HPDE6-E6E7 (cell line): ENCODE measurements around the gene STXBP4.
"Not testable (repeated sequence)": the region's sequence is repeated elsewhere in the genome, so short reads cannot be mapped to it uniquely, and the experiment has no call there.

Source experiments
- DNase-seq: peaks from one replicate; pipeline ENCODE4 v3.0.0; 2011; ENCODE audit warnings: missing footprints; ENCODE audit errors: extremely low spot score

Gene STXBP4

DNA sequence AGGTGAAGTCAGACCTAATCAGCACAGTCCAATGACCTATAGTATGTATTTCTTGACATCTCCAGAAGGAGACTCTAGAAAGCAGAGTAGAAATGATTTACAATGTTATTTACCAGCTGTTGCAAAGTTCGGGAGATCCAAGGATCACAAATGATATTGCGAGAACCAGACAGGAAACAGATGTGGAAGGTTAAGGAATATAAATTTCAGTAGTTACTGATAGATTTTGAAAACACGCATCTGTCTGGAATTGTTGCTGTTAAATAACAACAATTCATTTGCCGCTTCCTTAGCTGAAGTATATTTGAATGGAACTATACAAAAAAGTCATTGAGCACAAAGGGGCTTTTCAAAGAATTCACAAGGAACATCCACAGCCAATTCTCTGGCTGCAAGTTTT lies 72.0 kb downstream of the STXBP4 start:
- no peak for DNase-seq

DNA sequence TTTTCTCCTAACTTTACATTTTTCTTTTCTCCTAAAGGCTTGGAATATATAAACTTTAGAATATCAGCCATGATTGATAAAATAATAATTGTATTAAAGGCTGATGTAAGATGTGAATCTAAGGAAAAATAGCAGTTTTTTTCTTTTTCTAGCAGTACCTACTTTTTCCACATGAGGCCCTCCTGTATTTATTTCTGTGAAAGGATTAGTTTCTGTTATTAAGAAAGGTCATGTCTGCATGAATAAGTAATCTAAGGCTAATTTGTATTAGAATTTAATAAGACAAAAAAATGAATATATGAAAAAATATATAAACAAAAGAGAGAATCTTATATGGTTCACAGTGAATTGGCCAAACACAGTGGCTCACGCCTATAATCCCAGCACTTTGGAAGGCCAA lies 85.3 kb downstream of the STXBP4 start:
- no peak for DNase-seq

DNA sequence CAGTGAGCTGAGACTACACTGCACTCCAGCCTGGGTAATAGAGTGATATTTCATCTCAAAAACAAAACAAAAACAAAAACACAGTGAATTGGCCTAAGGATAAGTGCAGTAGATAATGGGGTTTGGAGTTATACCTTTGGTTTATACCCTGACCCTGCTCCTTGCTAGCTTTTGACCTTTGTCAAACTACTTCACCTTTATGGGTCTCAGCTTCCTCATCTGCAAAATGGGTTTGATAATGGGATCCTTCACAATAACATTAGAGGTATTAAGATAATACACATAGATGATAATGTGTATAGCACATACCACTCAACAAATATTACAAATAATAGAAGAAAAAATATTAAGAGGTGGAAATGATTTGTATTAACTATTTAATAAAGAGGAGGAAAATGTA lies 85.9 kb downstream of the STXBP4 start:
- no peak for DNase-seq

DNA sequence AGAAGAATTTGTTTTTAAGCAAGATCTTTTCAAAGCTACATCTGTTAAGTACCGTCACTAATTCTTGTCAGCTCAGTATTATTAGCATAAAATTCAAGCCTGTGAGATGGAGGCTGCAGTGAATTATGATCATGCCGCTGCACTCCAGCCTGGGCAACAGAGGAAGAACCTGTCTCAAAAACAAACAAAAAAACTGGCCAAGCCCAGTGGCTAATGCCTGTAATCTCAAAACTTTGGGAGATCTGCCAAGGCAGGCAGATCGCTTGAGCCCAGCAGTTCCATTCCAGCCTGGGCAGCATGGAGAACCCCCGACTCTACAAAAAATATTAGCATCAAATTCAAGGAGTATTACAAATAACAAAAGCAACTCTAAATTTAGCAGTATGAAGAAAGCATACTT lies 88.0 kb downstream of the STXBP4 start:
- no peak for DNase-seq

DNA sequence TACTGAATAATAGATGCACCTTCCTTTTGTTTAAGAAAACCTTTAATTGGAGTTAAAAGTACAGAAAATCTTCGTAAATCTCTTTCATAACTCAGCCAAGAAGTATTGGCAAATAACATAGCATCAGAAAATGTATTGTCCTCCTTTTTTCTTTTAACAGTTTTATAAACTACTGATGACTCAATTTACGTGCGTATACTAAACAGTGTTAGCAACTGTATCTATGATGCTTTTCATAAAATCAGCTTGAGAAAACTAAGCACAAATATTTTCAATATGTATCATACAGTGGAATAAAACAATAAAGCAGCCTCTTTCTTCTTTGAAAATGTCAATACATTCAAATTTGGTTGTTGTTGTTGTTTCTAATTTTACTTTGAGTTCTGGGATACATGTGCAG lies 88.6 kb downstream of the STXBP4 start:
- no peak for DNase-seq

DNA sequence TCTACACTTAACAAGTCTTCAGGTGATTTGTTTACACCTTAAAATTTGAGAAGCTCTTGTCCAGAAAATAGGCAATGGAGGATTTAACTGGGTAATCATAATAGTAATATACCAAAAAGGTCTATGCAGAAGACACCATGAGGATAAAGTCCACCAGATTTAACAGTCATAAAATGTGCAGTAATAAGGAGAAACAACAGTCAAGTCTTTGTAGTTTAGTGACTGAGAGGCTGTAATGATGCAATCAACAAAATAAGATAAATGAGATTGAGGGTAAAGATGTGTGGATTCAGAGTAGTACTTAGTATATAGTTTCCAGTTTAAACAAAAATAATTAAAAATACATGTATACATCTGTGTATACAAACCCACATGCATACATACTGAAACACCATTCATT lies 91.2 kb downstream of the STXBP4 start:
- DNase-seq: no peak

DNA sequence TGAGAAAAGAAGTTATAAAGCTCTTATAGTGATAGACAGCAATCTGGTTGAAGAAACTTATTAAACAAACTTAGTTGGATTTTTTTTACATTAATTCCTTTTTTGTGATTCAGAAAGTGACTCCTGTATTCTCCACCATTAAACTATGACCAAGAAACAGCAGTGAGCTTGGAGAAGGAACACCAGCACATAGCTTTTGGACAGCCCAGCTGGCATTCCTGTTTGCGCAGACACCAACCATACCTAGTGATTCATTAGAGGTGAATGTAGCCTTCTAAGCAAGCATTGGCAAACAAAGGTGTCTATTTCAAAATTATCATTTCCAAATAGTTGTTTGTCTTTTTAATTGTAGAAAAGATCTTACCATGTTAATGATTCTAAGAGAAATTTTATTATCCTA lies 94.4 kb downstream of the STXBP4 start:
- DNase-seq: peak; percentile 31

DNA sequence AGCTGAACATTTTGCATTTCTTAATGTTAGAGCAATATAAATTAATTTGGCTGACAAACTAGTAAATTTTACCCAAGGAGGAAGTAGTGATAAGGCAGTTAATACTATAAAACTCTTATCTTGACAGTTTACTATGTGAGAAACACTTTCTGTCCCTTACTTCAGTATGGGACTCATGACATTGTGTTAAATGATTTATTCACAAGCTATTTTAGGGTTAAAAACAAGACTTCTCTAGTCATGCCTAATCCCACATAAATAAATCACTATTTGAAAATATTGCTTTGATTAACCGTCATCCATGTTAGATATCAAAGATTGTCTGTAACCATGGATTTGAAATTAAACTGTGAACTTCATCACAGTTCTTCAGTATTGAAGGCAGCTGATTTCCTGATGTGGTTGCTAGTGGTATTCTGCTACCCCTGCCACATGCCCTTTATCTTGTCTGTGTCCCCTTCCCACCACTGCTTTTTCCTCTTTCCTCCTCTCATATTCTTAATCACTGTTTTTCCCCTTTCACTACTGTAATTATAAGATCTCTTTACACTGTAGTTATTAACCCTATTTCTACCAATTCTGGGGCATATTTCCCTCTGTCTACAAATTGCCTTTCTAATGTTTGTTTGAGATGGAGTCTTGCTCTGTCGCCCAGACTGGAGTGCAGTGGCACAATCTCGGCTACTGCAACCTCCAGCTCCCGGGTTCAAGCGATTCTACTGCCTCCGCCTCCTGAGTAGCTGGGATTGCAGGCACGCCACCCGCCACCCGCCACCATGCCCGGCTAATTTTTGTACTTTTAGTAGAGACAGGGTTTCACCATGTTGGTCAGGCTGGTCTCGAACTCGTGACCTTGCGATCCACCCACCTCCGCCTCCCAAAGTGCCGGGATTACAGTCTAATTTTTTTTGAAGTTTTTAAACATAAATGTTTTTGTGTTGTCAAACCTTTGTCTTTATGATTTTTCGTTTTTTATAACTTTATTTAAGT lies 95.6 kb downstream of the STXBP4 start:
- no peak for DNase-seq

DNA sequence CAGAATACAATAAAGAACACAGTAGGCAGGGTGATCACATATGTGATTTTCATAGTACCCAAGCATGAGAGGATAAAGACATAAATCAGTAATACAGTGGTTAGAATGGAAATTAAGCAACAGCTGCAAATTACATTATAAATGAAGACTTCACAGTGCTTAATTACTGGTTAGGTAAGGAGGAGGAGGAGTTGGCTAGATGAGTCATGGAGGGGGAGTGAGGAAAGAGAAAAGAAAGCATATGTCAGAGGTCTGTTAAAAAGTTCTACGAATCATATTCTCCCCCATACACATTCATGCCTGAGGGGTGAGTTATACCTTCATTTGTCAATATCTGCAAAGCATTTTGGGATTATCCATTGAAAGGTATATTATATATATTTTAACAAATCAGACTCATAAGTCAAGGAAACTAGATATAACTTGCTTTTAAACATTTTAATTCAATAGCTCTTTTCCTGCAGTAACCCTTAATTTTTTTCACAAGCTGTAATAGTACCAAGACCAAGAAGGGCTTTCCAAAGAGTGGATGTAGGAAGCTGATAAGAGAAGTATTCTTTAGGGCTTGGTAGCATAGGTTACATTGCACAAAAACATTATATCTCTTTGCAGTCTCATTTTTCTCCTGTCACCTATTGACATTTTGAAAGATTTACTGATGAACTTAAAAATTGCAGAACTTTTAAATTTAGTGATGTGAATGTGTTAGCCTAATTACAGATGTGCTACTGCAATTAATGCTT lies 99.3 kb downstream of the STXBP4 start:
- DNase-seq: no peak

DNA sequence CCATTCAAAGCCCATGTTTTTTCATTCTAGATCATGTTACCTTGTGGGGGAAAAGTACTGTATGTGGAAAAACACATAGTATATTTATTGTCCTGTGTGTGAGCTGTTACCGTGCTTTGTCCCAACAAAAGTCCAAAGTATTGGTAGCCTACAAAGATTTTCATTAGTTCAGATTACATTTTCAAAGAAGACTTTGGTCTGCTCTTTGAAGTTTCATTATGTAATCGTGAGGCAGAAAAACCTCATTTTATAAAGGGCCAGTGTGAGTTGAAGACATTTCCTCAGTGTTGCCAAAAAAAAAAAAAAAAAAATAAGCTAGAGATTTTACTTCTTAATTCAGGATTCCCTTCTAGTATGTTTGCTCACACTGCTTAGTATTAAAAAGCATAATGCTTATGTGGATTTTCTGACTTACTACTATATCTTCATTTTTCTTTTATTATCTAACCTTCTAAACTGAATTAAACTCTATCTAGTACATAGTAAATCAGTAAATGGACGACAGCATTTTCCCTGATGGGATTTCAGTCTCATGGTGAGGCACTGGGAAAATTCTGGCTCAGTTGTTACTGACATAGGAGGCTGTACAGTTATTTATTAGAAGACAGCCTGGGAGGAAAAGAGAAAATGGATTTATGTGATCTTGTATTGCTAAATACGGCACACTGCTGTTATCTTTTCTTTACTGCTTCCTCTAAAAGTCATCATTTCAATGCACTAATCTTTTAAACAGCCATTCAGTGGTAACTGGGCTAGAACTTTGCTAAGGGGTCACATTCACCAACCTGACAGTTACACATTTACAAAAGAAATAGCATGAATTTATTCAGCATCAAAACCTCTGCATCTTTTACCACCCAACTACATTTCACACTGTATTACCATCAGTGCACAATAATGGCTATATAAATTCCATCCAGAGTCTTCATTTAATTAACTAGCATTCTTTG lies 100.6 kb downstream of the STXBP4 start:
- DNase-seq: no peak

DNA sequence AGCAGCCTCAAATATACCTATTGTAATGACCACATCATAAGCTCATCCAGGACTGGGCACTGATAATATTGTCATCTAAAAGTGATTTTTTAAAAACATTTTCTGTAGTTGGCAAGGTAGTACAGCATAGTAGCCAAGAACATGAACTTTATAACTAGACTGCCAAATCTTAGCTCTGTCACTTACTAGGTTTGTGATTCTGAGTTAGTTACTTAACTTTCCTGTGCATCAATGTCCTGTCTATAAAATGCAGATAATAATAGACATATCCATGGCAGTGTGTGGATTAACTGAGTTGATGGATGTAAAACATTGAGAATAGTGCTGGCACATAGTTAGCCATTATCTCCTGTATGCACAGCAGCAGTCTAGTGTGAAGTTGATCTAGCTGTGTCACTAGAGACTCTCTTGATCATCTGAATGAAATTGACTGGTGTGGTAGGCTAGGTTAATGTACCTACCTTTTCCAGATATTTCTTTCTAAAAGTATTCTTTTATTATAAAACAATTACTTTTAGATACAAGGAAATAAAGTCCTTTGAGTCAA lies 101.5 kb downstream of the STXBP4 start:
- DNase-seq: no peak

DNA sequence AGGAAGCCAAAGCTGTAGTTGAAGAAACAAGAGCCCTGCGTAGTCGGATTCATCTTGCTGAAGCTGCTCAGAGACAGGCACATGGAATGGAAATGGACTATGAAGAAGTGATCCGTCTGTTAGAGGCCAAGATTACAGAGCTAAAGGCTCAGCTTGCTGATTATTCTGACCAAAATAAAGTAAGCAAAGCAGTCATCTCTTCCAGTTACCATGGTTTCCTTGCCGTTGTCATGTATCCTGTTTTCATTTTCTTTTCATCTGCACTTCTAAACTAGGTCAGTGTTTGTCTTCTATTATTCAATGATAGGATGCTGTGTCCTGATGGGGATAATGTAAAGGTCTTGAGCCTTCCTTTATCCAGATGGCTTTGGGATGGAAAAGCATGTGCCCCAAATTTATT lies 104.3 kb downstream of the STXBP4 start:
- DNase-seq: no peak

DNA sequence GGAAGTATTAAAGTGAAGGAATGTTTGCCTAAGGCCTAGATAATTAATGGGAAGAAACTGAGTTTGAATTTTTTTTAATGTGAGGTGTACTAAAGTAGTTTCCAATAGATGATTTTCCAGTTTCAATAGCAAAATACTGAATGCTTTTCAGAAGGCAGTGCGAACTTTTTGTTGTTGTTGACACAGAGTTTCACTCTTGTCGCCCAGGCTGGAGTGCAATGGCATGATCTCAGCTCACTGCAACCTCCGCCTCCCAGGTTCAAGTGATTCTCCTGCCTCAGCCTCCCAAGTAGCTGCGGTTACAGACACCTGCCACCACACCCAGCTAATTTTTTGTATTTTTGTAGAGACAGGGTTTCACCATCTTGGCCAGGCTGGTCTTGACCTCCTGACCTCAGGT lies 104.9 kb downstream of the STXBP4 start:
- DNase-seq: not testable (repeated sequence)

DNA sequence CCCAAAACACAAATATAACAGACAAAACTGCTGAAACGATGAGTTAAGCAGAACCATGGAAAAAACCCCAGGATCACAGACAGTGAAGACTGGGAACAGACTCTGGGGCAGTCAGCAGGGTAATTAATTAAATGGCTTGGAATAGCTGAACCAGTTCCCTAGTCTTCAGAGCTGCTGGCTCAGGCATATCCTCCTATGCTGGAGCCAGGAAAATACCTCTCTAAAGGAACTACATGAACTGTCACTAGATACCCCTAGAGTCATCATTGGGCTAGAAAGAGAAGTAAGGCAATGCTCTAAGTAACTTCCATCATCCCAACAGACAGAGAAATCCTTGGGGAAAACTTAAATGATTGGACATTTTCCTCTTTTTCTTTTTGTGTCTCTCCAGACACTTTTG lies 113.0 kb downstream of the STXBP4 start:
- DNase-seq: no peak

DNA sequence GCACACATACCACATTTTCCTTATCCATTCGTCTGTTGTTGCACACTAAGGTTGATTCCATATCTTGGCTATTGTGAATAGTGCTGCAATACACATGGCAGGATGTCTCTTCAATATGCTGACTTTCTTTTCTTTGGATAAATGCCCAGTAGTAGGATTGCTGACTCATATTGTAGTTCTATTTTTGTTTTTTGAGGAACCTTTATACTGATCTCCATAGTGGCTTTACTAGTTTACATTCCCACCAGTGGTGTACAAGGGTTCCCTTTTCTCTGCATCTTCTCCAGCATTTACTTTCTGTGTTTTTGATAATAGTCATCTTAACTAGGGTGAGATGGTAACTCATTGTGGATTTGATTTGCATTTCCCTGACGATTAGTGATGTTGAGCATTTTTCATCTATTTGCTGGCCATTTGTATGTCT lies 118.1 kb downstream of the STXBP4 start:
- no peak for DNase-seq

DNA sequence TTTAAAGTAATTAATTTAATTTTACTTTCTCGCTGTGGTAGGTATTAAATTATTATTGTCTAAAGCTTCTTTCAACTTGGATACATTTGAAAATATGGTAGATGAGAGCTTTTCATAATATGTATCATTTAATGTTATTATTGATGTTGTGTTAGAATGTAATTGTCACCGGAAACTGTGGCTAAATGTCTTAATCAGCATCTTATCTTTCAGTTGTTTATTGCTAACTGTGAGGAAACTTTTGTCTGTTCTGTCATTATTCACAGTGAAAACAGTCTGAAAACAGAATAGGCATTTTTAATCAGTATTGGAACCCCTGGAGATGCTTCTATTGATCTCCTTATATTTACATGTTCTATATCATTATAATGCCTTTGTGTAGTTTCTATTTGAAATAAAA lies 120.7 kb downstream of the STXBP4 start:
- DNase-seq: no peak

DNA sequence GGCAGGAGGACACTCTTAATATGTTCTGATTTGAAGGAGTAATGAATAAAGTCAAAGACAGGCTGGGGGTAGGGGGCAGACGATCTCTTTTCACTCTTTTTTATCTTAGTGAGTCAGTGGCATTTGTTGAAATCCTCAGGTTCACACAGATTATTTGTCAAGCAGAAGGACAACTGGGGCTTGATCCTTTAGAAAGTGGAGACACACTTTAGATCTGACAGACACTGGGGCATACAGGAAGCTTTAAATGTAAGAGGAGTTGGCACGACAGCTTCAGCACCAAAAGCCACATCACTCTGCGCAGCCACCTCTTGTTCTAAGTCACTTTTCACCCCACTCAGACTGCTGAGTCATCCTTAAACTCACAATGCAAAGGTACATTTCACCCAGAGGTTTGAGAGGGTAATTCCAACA lies 121.5 kb downstream of the STXBP4 start:
- DNase-seq: no peak

DNA sequence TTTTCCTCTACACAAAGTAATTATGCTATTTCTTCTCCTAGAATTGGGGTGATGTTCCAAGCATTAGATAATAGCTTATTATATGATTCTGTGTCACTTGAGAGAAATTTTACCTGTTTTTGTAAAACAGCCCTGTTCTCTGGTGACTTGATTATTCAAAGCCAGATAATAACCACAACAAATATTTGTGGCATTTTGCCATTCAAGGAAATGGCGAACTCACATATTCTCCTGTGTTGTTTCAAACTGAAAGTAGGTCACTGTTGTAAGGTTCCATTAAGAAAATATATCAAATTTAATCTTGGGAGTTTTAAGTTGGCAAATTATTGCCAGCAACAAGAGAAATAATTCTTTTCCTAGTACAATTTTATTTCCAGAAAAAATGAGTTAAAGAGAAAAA lies 124.8 kb downstream of the STXBP4 start:
- DNase-seq: no peak

DNA sequence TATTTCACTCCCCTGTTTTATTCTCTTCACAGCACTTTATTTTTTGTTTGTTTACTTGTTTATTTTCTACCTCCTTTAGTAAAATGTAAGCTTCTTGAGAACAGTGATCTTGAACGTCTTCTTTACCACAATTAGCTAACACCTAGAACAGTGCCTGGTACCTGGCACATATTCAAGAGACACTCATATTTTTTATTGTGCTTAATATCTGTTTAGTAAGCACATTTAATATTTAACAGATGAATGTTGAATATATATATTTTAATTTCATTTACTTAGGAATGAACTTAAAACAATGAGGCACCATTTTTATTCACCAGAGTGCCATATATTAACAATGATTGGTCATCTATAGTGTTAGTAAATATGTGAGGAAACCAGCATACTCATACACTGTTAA lies 130.2 kb downstream of the STXBP4 start:
- DNase-seq: no peak

DNA sequence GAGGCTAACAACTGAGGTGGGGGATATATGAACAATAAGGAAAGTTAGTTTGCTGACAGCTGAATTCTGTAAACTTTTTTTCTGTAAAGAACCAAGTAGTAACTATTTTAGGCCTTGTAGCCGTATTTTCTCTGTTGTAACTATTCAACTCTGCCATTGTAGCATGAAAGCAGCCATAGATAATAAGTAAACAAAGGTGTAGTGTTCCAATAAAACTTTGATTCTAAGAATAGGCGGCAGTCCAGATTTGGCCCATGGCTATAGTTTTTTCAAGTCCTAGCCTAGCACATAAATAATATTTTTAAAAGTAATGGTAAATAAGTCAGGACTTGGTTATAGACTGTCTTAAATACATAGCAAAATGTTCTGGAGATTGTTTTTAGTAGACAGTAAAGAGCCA lies 142.0 kb downstream of the STXBP4 start:
- no peak for DNase-seq

DNA sequence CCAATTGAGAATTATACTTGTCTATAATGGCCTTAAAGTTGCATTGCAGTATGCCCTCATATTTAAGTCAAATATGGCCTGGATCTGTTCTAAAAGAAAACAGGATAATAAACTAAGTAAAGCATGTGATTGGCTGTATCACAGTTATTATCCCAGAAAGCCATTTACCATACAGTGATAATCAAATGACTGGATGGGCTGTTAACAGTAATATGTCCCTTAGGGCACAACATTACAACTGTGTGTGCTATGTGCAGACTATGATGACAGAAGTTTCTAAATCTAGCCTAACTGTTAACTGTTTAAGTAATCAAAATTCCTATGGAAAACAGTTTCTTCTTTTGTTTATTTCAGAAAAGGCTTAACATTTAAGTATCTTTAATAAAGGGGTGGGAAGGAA lies 145.7 kb downstream of the STXBP4 start:
- no peak for DNase-seq
